Skin of body (tissue), 2 donors: ENCODE results near the gene MTHFS. TPM values are rescaled to one million over a fixed set of nuclear protein-coding genes. Genes with fewer than 3 reads are reported as not detected.
"Not testable (repeated sequence)": the region's sequence is repeated elsewhere in the genome, so short reads cannot be mapped to it uniquely, and the experiment has no call there.

Source experiments
- DNase-seq: peaks from one replicate; lab custom pipeline; 2025; lab: John Stamatoyannopoulos, UW
- total RNA-seq: library from RNA; depleted of rRNA; stranded (reverse); fragments of >200 nt; gene quantifications from one replicate; pipeline ENCODE4 v1.2.3, GENCODE V29; 2014

Gene MTHFS
- total RNA-seq, 1 donor from 2014 or later: 14.7 TPM

DNA sequence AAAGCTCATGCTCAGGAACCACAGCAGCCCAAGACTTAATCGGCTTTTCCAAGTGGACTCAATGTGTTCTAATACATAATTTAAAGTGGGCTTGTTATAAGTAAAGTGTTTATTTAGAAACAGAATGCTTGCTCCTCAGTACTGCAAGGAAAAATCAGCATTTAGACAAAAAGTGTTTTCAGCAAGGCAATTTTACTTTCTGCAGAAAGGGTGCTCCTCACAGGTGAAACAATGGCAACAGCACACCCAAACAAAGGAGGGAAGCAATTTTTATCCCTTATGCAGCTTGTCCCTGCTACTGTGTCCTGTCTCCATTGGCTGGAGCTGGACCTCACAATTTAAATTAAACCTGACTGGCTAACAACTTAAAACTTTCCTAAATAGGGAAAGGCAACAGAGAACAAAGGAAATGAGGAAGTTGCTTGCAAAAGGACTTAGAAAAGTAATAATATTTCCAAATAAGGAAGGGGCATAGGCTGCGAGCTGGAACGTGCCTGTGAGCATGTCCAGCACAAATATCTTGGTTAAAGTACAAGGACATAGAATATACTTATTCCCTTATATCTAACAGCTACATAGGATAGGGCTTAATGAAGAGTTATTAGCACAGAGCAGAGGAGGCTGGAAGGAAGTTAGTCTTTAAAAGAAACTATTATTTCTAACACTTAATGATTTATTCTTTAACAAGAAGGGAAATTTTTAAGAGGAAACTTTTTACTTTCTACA is 19.1 kb upstream of the MTHFS start:
- not testable (repeated sequence) for DNase-seq

DNA sequence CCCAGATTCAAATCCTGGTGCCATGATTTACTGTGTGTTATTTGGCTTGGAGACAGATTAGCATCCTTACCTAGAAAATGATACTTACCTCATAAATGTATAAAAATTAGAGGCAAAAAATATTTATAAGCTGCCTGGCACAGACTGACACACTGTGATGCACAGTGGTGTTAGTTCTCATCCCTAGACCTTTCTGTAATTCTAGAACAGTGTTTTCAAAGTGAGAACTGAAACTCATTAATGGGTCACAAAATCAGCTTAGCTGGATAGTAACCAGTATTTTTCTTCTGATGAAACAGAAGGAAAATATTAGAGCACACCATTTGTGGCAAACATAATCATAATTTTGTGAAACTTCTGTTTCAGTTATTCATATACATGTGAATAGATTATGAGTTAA is 17.9 kb upstream of the MTHFS start:
- no peak for DNase-seq

- DNase-seq: not testable (repeated sequence)
Observed at GRCh38 chr15:79909556-79910335, 12.9 kb upstream of the MTHFS start.

- no peak for DNase-seq
Observed at GRCh38 chr15:79904271-79904670, 7.5 kb upstream of the MTHFS start.

DNA sequence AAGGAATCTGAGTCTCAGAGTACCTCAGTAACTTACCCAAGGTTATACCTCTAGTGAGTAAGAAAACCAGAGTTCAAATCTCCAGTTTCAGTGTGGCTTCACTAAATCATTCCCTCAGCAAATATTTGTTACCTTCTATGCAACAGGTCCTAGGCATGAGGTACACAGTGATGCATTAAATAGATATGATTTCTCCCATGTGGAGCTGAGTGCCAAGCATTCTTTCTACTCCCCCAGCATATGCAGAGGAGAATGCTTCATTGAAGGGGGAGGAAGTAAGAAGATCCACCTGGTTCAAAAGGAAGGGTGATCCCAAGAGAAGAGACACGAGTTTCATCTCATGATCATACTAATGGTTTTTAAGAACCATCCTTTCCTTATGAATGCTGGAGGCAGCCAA is 6.8 kb upstream of the MTHFS start:
- DNase-seq: no peak

GRCh38 chr15:79903144-79903543 is 6.3 kb upstream of the MTHFS start:
- no peak for DNase-seq

DNA sequence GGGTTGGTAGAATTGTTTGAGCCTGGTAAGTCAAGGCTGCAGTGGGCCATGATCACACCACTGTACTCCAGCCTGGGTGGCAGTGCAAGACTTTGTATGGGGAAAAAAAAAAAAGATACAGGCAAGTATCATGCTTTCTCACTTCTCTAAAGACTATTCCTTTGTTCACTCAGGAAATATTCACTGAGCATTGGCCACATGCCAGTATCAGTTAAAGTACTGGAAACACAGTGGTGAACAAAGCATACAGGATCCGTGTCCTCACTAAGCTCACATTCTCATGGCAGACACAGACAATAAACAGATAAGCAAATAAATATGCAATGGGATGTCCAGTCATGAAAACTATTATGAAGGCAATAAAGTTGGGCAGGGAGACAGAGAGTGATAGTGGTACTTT is 5.1 kb upstream of the MTHFS start:
- DNase-seq: no peak

DNA sequence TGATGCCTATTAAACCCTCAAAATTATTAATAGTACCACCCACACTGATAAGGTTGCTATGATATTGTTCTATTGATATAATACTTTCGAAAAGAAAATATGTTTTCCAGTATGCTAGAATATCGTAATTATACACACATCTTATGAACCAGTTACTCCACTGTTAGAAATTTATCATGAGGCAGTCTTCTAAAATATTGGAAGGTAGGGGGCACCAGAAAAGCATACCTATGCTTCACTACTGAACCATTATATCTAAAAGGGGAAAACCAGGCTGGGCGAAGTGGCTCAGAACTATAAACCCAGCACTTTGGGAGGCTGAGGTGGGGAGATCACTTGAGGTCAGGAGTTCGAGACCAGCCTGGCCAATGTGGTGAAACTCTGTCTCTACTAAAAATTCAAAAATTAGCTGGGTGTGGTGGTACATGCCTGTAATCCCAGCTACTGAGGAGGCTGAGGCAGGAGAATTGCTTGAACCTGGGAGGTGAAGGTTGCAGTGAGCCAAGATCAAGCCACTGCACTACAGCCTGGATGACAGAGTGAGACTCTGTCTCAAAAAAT is 4.1 kb upstream of the MTHFS start:
- not testable (repeated sequence) for DNase-seq

DNA sequence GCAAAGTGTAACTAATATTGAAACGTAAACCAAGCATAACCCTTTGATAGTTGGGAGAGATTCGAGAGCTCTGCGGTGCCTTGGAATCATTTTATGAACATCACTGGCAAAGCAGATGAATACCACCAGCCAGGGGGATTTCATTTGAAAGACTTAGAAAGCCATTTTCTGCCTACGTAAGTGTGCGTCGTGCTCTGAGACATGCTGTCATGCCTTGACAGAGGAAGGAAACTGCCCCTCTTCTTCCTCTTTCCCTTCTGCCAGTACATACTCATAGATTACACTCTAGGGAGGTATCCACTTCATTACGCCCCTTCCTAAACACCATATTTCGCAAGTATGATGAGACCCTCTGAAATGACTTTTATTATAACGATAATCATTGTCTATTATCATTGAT is 3.3 kb upstream of the MTHFS start:
- DNase-seq: no peak

DNA sequence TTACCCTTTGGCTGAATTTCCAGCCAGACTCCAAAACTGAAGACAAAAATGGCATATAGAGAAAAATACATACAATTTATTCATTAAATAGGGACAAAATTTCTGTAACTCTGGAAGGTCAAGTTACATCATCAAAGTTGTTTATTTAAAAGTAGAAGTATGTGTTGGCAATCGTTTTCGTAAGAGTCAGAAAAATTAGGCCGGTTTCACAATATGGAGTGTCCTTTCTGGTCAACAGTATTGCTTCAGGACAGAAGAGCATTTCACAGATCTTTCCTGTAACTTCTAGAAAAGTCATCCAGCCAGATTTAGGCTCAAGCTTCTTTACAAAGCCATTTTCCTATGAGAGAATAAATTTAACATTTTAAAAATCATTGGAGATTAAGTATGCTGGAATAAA is 2.0 kb upstream of the MTHFS start:
- DNase-seq: not testable (repeated sequence)

DNA sequence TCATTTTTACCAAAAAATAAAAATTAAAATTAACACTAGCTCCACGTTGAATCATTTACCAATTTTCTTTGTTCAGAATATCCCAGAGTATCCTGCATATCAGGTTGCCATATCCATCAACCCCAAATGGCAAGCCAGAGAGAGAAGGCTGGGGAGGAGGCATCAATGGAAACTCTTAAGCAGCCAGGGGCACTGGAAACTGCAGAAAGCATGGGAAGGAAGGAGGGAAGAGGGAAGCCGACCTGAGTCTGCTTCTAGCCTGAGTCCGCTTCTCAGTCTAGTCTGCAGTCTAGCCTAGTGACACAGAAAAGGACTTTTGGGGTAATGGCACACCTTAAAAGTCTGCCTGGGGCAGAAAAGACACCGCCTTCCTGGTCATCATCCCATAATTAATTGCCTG is 1.6 kb upstream of the MTHFS start:
- DNase-seq: no peak

DNA sequence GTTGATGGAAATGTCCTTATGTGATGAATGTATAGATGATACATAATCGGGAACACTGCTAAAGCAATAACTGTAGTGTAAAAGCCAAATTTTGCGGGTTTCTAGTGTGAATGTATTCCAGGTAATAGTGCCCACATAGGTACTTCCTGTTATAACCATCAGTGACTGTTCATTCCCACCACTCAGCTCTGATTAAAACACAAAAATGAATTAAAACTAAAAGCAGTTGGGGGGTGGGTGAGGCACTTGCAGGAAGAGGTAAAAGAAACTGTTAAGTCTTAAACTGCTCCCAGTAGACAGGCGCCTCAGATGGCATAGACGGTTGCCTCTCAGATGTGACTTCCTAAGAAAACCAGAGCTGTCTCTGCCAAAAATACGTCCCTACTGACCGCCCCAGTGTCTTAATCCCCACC is 893 bp upstream of the MTHFS start:
- DNase-seq: no peak

- DNase-seq: peak; percentile 29
Observed at GRCh38 chr15:79897380-79897678, 515 bp upstream of the MTHFS start.

DNA sequence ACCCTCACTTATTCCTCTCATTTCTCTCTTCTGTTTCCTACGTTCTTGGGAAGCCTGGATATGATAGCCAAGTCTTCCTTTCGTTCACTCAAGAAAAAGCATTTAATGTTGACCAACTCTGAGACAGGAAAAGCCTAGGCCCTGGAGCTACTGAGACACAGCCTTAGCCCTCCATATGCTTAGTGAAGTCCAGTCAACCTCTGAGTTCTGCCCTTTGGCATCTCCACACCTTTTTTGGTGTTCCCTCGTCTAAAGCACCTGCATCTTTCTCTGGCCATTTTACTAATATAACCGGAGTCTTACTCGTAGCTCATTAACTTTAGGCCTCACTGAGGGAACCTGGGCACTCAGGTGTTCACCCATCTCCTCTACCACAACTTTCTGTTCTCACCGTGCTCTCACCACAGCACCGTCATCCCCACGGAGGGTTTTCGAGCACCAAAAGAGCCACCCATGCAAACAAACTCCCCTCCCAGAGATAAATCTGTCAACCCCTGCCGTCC is 632 bp downstream of the MTHFS start:
- no peak for DNase-seq

DNA sequence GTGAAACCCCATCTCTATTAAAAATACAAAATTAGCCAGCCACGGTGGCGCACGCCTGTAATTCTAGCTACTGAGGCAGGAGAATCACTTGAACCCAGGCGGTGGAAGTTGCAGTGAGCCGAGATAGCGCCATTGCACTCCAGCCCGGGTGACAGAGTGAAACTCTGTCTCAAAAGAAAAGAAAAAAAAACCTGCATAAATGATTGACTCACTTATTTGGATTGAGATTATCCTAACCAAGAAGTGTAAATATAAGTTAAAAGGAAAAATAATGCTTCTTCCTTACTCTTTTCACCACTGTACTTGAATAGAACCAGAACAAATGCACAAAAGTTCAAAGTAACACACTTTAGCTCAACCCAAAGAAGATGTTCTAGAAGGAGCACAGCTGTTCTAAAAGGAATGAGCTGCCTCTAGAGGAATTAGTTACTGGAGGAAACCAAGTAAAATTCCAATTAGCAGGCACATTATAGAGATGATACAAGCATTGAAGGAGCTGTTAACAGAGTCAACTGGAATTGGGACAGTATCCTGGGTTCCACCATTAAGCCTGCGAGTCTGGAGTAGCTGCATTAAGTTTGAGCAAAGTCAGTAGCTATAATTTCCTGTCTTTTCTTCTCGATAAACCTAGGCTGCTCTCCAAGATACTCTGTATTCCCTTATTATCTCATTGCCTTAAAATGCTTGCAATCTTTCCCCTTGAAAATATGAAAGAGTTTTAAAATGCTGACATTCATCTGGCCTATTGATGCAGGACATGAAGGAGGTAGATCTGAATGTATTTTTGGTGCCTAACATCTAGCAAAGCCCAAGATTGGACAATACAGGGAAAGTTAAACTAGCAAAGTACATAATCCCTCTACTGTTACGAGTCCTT is 9.5 kb downstream of the MTHFS start:
- no peak for DNase-seq

DNA sequence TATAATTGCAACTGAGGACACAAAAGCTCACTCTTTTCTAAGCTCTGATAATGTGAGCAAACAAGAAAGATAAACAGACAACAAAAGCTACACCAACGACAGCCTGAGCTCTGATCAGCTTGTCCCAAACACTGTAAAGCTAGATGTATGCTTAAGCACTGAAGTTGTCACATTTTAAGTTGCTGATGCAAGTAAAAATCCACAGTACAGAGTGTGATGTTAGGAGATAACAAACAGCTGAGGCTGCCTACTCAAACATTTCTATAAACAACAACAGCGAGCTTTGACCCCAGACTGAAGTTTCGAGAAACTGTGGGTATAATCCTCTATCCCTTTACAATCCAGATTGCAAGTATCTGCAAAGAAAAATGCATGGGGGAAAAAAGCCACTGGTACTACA is 10.7 kb downstream of the MTHFS start:
- DNase-seq: no peak

GRCh38 chr15:79884204-79884596 is 12.6 kb downstream of the MTHFS start:
- no peak for DNase-seq

DNA sequence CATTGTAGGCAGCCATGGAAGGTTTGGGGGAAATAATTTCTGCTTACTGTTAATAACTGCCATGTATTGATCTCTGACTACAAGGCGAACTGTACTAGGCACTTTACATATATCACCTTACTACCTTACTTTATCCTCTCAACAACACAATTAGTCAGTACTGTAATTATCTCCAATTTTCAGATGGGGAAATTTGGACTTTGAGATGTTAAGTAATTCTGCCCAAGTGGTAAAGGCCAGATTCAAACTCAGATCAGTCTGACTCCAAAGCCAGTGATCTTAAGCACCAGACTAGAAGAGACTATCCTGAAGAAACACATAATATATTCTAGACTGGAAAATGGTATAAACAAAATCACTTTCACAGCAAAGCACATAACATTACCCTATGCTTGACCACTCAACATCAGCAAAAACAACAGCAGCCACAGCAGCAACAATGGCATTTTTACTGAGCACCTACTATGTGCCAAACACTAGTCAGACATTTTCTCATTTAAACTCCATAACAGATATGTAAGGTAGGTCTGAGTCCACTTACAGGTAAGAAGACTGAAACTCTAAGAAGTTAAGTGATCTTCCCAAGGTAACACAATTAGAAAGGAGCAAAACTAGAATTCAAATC is 13.1 kb downstream of the MTHFS start:
- DNase-seq: no peak

- DNase-seq: no peak
Observed at GRCh38 chr15:79881668-79882067, 15.1 kb downstream of the MTHFS start.

- no peak for DNase-seq
Observed at GRCh38 chr15:79881254-79881653, 15.6 kb downstream of the MTHFS start.

GRCh38 chr15:79878078-79878705 is 18.6 kb downstream of the MTHFS start:
- no peak for DNase-seq
